Omental fat pad (tissue), 4 donors: ENCODE measurements around the gene SH3RF1. TPM values are rescaled to one million over a fixed set of nuclear protein-coding genes. Genes with fewer than 3 reads are reported as not detected.

Experiments
- ATAC-seq: fragments of 150-250 bp; one replicate; pipeline ENCODE4 v1.9.1; 2016; ENCODE audit warnings: mild to moderate bottlenecking, moderate library complexity; ENCODE audit not compliant: low FRiP score
- DNase-seq: peaks from one replicate; pipeline ENCODE4 v3.0.0-alpha.2; 2019; ENCODE audit warnings: low spot score
- total RNA-seq, 4 donors: library from RNA; depleted of rRNA; stranded (reverse); fragments of >200 nt; gene quantifications; one replicate each; pipeline ENCODE4 v1.1.0, GENCODE V29; 2016
- TF ChIP-seq, protein P1 (sequence below), 3 donors: fragments of 450-650 bp; IDR thresholded peaks; one replicate each; pipeline ENCODE4 v1.5.1; 2016 to 2017; ENCODE audit warnings: antibody characterized with exemption in 3 of 3, mild to moderate bottlenecking in 3 of 3, moderate library complexity in 2 of 3

SH3RF1 gene
- total RNA-seq, 4 donors from 2014 or later = 15.9 to 28.5 (median 23.5) TPM

DNA sequence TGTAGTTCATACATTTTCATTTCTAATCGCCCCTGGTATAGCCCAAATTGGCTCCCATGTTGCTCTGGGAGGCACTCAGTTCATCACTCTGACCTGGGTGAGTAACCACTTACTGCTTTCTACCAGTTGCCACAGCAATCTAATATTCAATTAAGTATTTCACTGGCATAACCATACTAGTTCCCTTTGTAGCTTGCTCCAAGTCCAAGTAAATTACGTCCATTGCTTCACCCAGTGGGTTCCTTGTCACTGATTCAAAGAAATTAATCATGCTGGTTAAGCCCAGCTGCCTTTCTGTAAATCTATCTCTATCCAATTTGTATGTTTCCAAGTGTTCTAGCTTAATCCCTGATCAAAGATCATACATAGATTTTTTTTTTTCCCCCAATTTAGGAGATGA, 168.7 kb downstream of the SH3RF1 start:
- ATAC-seq (no peak), DNase-seq (no peak)
- TF ChIP-seq, protein P1, sequence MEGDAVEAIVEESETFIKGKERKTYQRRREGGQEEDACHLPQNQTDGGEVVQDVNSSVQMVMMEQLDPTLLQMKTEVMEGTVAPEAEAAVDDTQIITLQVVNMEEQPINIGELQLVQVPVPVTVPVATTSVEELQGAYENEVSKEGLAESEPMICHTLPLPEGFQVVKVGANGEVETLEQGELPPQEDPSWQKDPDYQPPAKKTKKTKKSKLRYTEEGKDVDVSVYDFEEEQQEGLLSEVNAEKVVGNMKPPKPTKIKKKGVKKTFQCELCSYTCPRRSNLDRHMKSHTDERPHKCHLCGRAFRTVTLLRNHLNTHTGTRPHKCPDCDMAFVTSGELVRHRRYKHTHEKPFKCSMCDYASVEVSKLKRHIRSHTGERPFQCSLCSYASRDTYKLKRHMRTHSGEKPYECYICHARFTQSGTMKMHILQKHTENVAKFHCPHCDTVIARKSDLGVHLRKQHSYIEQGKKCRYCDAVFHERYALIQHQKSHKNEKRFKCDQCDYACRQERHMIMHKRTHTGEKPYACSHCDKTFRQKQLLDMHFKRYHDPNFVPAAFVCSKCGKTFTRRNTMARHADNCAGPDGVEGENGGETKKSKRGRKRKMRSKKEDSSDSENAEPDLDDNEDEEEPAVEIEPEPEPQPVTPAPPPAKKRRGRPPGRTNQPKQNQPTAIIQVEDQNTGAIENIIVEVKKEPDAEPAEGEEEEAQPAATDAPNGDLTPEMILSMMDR (IDR thresholded peaks at IDR 0.05) = no peak

DNA sequence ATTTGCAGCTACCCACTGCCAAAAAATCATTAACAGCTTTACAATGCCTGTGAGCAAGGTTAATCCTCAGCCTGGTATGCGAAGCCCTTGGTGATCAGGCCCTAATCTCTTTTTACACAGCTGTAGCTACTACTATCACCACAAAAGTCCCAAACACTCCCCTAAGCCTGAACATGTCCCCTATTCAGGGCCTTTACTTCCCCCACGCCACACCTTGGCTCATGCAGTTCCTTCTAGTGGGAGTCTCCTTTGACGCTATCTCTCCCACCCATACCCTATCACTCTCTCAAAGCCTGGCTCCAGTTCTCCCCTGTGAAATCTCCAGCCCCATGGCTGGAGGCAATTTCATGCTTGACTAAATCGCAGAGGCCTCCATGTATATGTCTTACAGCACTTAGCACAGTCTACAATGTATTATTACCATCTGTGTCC, 170.1 kb downstream of the SH3RF1 start:
- ATAC-seq = no peak
- TF ChIP-seq, protein P1 (IDR thresholded peaks at IDR 0.05) = no peak

DNA sequence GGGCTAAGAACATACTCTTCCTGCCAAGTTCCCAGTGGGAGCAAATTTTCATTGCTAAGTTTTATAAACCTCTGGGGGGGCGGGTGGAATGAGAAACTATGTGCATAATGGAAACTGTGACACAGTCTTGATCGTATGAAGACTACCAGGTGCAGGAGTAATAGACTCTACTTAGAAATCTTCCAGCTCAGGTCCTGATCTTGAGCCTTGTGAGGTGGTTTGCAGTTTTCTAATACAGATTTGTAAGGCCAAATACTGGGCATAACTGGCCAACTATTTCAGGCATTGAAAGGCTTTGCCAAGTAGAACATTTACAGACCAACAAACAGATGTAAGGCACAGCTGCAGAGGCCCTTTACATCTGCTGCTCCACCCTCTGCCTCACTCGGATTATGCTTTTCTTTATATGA, 171.0 kb downstream of the SH3RF1 start:
- ATAC-seq = peak; percentile 60
- TF ChIP-seq, protein P1 (IDR thresholded peaks at IDR 0.05) = no peak
- DNase-seq = no peak

More for the DNA sequence above, 170.1 kb downstream of the SH3RF1 start:
- no peak for DNase-seq

DNA sequence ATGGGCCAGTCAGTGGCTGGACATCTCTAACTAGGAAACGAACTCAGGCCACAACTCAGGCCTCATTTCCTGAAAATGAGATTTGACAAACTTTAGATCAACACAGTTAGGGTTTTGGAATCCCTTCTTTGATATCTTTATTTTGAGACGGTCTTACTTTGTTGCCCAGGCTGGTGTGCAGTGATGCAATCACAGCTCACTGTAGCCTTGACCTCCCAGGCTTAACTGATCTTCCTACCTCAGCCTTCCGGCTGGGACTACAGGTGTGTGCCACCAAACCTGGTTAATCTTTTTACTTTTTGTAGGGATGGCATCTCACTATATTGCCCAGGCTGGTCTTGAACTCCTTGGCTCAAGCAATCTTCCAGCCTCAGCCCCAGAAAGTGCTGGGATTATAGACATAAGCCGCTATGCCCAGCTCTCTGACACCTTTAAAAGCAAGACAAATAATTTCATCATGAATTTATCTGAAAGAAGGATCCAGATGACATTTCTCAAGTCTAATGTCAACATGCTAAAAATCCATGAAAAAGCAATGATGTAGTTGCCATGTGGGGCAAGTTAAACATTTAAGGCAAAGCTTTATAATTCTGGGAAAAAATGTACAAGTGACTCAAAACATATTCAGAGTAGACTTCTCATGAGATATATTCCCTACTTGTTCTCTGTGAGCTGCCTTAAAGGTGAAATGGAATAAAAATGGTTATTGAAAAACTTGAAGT, 171.6 kb downstream of the SH3RF1 start:
- TF ChIP-seq, protein P1 (IDR thresholded peaks at IDR 0.05) = no peak
- DNase-seq (no peak), ATAC-seq (no peak)

DNA sequence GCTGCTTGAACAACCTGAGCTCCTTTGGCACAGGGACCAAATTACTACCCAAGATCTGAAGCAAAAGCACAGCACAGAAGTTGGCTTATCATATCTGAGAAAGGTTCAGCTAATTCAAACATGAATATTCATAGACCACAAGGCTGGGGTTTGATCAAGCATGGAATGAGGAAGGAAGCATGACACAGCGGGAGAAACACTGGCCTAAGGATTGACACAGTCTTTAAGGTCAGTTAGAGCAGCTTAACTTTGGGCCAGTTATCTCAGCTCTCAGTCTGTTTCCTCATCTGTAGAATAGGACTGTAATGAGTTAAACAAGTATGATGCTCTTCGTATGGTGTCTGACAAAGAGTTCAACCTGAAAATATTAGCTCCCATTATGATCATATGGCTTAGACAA, 172.2 kb downstream of the SH3RF1 start:
- TF ChIP-seq, protein P1 (IDR thresholded peaks at IDR 0.05) = no peak
- DNase-seq (no peak), ATAC-seq (no peak)

DNA sequence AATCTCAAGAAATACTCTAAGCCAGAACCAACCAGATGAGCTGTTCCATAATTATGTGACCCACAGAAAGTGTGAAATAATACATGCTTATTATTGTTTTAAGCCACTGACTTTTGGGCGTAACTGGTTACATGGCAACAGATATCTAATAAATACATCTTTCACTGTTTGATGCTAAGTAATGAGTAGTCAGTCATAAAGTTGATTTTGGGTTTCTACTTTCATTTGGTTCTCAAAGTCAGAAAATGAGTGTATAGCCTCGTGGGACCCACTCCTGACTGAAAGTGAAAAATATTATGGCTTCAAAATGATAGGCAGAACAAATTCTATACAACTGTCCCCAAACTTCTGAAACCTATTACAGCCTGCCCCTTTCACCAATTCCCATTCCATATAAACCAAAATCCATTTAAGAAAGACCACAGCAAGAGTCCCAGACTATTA, 172.7 kb downstream of the SH3RF1 start:
- TF ChIP-seq, protein P1 (IDR thresholded peaks at IDR 0.05) = no peak

DNA sequence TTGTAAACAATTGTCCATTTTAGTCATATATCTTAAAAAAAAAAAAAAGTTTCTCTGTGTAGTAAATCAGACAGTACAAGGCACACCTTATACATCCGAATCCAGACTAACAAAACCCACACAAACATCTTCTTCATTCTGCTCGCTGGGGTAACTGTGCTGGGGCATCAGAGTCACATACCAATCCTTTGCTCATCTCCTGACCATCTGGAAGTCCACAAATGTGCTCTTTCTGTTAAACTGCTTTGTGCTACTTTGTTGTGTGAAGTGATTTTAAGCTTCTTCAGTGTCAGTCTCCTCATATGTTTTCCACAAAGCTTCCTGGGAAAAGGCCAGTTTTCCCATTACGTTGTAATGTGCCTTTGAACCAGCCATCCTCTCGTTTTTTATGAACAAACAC, 174.5 kb downstream of the SH3RF1 start:
- TF ChIP-seq, protein P1 (IDR thresholded peaks at IDR 0.05) = no peak
- ATAC-seq = no peak
- no peak for DNase-seq

More for the DNA sequence above, 172.7 kb downstream of the SH3RF1 start:
- ATAC-seq (no peak), DNase-seq (no peak)
